ENCODE measurements around the gene MGA.
A peak's percentile ranks its signal among the peaks of the same experiment; 100 is the strongest.
"Not testable (repeated sequence)": the region's sequence is repeated elsewhere in the genome, so short reads cannot be mapped to it uniquely, and the experiment has no call there.

Gene MGA

DNA sequence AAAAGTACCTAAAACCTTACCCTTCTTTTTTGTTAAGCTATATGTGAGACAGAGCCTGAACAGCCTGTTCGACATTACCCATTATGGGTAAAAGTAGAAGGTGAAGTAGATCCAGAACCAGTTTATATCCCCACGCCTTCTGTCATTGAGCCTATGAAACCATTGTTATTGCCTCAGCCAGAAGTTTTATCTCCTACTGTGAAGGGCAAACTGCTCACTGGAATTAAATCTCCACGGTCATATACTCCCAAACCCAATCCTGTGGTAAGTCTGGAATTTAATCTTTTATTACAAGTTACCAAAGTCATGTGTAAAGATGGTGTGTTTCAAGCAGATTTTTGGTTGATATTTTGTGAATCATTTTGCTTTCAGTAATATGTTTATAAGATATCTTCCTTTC lies 66.9 kb downstream of the MGA start:
- DNase-seq: no peak

DNA sequence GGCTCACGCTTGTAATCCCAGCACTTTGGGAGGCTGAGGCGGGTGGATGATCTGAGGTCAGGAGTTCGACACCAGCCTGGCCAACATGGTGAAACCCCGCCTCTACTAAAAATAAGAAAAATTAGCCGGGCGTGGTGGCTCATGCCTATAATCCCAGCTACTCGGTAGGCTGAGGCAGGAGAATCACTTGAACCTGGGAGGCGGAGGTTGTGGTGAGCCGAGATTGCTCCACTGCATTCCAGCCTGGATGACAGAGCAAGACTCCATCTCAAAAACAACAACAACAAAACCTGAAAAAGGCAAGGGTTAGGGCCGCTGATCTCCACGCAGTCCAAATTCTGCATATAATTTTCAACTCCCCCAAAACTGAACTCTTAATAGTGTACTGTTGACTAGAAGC lies 67.9 kb downstream of the MGA start:
- not testable (repeated sequence) for DNase-seq

DNA sequence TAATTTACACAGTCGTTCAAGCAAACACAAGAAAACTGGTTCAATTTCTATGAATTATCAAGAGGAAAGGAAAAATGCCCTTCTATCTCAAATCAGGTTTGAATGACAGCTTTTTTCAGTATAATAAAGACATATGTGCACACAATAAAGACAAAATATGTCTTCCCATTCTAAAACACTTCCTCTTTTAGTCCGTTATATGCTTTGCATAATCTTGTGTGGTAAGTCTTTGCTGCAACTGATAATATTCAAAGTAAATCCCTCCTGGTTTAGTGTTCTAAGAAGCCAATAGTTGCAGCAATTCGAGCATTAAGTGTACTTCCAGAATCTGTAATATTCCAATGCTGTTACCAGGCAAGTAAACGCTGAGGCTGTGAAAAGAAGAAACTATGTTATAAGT lies 70.3 kb downstream of the MGA start:
- DNase-seq: no peak

DNA sequence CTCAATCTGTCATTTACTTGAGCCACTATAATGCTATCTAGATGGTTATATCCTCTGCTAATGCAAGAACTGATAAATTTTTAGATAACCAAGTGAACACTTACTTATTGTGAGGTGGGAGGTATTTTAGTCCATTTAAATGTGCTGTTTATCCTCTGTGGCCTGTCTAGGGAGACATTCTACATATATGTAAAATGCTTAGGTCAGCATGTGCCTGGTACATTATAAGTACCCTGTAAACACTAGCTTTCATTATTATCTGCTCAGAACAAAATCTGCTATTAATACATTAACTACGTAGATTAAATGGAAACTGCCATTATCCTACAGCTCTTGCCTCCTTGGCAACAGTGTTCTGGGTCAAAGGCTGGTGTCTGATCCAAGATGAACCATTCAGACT lies 72.3 kb downstream of the MGA start:
- no peak for DNase-seq

DNA sequence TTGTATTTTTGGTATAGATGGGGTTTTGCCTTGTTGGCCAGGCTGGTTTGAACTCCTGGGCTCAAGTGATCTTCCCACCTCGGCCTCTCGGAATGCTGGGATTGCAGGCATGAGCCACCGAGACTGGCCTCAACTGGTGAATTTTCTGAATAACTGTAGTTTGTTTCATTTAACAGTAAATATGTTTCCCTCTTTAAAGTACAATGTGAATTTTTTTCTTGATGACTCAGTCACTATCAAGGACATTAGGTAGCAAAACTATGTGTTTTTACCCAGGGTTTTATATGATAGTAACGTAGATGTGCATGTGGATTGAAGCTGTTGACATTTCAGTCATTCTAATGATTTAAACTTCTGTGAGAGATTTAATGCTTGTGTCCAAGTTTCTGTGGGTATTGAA lies 73.9 kb downstream of the MGA start:
- no peak for DNase-seq

DNA sequence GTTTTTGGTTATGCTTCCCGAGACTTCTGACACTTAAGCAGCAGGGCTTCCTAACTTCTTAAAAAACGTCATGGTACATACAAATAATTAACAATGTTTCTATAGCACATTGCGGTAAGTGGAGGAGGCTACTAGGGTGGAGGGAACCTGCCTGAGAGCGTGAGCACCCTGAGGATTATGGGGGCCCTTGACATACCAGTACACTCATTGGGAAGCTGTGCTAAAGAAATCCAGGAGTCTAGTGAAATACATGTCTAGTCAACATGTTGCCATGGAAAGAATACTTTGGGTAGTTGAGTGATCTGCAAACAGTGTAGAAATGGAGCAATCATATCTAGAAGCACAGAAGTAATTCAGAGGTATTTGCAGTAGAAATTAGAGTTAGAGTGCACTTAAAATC lies 74.8 kb downstream of the MGA start:
- DNase-seq: no peak

DNA sequence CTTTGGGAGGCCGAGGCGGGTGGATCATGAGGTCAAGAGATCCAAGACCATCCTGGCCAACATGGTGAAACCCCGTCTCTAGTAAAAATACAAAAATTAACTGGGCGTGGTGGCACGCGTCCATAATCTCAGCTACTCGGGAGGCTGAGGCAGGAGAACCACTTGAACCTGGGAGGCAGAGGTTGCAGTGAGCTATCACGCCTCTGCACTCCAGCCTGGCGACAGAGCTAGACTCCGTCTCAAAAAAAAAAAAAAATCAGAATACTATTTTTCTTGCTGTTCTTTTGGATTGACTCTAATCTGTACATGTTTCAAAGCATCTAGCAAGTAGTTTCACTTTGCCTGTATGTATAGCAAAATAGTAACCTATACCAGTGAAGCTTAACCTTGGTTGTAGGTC lies 75.3 kb downstream of the MGA start:
- DNase-seq: not testable (repeated sequence)

DNA sequence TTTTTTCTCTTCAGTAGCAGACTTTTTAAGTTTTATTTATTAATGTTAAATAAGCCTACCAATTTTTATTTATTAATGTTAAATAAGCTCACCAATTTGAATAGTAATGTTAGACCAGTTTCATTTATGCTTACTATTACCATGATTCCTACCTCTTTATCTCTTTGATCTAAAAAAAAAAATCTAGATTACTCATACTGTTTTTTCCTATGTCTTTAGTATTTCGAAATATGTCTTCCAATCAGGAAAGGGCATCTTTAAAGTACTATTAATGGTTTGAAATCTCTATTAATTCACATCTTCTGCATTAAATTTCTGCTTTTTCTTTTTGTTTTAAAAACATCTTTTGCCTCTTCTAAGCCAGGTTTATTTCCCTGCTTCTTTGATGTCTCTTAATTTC lies 86.6 kb downstream of the MGA start:
- DNase-seq: no peak

DNA sequence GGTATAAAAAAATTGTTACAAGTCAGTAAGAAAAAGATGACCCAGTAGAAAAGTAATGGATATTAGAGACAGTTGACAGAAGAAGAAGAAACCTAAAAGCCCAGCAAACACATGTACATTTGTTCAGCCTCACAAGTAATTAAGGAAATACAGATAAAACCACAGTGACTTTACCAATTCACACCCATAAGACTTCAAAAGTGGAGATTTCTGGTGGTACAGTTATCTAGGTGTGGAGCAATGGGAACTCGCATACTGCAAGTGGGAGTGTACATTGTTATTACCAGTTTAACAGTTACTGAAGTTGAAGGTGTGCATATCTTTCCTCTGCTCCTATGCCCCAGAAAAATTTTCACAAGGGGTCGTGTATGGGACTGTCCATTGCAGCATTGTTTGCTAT lies 96.0 kb downstream of the MGA start:
- DNase-seq: no peak

DNA sequence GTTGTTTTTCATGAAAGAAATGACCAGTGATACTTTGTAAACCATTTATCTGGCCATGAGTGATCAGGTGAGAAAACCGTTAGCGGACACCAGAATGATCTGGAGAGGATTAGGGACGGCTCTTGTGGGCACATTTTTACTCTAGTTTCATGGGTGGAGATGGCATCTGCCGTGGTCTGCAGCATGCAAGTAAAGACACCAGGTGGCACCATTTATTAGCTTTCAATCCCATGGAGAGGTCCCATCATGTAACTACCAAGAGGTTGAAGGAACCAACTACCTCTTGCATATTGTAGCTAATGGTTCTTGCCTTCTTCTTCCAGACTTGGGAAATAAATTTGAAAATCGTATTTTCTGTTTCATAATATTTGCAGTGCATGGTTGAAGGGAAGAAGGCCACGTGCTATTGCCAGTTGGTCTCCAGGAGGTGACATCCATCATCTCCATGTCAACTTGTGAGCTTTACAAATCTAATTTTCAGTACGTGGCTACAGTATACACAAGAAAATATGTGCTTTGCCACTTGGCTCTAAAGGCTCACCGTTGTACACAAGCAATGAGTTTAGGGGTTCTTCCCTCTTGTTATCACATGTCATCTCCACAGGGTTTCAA lies 112.6 kb downstream of the MGA start:
- DNase-seq: peak; percentile 56

DNA sequence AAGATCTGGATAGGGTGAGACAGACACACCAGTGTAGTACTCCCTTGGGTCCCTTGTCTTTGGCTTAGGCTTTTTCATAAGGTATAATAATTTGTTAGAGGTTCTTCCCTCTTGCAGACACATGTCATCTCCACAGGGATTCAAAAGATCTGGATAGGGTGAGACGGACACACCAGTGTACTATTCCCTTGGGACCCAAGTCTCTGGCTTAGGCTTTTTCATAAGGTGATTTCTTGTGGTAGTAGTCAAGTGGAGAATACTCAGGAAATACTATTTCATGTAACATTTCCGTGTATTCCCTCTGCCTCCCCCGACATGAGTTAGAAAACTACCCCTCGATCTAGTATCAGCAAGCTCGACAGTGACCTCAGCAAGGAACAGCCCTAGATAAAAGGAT lies 113.1 kb downstream of the MGA start:
- no peak for DNase-seq

DNA sequence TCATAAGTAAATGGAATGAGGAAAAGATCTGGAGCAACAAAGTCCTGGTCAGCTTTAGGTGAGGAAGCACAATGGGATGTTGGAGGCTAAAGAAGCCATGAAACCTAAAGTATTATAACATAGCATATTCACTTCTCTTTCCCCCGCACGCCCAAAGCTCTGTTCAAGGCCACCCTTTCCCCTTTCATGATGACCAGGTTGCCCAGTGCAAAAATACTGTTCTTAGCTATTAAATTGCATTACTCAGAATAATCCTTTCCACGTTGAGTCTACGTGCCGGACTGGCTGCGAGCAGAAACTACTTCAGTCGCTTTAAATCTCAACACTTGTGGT lies 113.5 kb downstream of the MGA start:
- DNase-seq: no peak

DNA sequence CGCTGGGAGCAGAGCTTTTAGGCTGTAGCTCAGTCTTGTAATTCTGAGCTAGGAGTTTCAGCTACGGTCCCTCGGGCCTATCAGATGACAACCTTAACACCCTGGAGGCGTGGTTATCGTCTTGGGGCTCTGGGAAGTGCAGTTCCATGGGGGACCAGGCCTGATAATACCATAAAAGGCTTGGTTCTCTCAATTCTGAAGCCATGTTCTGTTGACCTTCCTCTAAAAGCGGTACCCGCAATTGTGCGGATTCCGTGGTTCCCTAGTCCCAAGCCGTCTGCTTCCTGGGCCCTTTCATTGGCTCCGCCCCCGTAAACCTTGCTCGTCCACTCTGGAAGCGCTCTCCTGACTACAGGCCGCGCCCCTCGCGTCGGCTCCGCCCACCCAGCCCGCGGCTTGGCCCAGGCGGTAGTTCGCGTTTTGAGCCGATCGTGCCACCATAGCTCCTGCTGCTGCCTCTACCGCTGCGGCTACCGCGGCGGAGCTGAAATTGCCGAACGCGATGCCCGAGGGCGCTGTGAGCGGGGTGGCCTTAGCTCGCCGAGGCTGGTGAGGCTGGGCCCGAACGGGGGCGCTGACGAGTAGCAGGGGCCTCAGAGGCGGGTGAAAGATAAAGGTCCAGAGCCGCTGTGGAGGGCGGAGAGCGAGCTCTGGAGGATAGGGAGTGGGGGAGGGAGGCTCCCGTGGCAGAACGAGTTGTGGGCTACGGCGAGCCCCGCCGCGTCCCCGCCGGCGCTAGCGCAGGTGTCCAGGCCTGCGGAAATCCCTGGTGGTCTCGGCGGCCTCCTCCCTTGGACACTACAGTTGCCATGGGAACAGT lies 114.1 kb downstream of the MGA start, which contains the start of gene MAPKBP1:
Gene MAPKBP1, plus strand, starts transcription at position 423 of the 820 bp plus-strand sequence. CDS start 792 bp downstream, outside the sequence.
- peak; percentile 97 for DNase-seq

DNA sequence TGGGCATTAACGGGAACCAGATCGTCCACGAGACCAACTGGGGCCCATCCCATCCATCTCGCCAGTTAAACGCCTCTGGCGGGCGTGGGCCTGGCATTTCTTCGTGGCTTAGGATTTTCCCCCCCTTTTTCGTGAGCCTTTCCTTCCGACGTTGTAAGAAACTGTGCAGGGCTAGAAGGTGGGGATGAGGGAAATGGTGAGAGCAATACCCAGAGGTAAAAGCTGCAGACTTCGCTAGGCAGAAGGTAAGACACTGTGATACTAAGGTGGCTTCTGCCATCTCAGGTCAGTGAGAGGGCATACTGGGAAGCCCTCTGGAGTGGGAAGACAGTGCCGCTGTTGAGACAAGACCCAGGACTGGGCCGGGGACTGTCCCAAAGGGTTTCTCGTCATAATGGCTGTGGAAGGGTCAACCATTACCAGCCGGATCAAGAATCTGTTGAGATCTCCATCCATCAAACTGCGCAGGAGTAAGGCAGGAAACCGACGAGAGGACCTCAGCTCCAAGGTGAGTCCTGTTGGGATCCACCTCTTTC lies 114.7 kb downstream of the MGA start:
- DNase-seq: peak; percentile 42

DNA sequence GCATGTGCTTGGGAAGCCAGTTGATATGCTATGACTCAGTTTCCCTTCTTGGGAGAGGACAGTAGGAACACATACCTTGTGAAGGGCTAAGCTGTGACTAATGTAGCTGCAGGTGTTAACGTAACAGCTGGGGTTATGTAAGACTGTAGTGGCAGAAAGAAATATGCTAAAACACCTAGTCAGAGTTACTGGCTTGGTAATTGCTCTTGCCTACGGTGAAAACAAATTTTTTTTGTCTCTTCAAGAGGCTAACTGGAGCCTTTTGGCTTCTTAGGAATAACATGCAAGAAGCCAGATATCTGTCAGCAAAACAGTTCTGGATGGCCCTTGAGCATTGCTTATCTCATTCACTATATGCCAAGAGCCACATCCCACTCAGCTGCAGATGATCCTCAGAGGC lies 115.4 kb downstream of the MGA start:
- DNase-seq: no peak

DNA sequence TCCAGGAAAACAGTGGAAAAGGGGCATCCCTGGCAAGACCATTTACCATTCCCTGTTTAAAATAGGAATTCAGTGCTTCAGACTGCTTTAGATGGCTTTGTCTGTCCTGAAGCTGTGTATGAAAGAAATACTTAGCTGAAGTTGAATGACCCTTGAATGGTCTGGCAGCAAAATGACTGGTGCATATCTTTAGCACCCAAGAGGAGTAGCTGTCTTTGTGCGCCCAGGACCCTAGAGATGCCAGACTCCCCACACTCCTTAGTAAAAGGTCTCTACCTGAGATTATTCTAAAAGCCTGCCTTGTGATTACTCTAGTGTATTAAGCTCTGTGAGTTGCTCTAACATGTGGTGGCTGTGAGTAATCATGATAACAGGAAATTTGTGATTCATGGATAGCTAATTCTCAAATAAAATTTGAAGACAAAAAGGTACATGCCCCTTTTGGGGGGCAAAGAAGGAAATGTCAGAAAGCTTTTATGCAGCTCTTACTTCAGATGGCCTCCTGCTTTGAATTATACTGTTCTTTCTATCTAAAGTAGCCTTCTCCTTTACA lies 117.3 kb downstream of the MGA start:
- no peak for DNase-seq

DNA sequence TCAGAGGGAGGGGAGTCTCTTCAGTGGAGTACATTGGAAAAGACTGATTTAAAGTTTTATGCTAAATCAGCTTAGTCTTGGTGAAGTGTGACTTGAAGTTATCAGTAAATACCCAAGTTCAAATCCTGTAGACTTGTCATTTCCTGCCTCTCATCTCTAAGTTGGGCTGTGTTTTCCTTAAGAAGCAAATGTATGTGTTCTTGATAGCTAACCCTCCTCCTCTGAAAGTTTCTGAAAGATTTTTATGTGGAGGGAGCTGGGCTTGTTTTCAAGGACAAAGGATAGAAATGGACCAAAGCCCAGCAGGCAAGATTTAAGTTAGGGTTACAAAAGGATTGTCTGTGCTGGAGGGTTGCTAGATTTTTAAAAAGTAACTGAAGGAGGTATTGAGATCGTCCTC lies 118.3 kb downstream of the MGA start:
- no peak for DNase-seq

DNA sequence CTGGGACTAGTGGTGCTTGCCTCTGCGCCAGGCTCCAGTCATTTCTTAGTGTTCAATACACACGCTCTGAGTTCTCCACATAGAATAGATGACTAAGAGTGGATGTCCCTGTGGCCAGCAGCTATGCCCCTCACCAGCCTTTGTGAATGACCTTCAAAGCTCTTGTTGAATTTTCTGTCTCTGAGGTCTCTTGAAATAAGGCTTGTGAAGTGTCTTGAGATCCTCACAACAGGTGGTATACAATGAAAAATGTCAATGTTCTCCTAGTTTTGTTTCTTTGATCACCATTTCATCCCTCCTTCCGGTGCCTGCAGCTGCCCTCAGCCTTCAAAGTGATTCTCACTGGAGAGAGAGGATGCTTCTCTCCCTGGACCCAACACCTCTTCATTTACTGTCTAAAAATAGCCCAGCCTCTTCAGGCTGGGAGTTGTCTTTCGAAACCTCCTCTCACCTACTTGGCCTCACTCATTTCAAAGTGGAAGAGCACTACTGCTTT lies 119.5 kb downstream of the MGA start:
- no peak for DNase-seq

DNA sequence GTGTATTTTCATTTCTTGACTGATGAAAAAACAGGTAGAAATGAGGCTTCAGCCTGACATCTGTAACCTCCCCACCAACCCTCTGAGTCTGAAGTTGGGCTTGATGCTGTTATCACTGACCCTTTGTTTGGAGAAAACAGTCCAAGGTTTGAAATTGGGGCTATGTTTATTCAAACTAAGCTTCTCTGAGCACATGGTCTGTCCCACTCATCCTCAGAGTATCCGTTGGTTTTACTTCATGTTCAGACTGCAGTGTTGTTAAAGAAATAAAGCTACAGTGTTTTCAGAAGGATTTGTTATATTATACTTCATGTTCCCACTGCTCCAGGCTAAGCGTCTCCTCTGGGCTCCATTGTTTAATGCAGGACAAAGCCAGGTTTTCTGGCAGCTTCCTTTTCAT lies 120.1 kb downstream of the MGA start:
- no peak for DNase-seq

DNA sequence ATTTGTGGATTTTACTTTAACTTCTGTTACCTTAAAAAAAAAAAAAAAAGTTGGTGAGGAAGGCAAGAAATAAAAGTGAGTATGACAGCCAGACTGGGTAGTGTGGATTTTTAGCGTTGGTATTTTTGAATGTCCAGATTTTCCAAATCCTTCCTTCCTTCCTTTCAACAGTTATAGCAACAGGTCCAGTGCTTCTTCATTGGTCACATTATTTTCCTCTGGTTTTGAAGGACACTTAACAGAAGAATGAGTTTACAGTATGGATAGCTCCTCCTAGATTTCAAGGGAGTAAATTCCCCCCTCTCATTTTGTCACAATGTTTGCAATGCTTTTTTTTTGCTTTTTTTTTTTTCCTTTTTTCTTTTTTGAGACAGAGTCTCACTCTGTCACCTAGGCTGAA lies 120.5 kb downstream of the MGA start:
- DNase-seq: no peak

DNA sequence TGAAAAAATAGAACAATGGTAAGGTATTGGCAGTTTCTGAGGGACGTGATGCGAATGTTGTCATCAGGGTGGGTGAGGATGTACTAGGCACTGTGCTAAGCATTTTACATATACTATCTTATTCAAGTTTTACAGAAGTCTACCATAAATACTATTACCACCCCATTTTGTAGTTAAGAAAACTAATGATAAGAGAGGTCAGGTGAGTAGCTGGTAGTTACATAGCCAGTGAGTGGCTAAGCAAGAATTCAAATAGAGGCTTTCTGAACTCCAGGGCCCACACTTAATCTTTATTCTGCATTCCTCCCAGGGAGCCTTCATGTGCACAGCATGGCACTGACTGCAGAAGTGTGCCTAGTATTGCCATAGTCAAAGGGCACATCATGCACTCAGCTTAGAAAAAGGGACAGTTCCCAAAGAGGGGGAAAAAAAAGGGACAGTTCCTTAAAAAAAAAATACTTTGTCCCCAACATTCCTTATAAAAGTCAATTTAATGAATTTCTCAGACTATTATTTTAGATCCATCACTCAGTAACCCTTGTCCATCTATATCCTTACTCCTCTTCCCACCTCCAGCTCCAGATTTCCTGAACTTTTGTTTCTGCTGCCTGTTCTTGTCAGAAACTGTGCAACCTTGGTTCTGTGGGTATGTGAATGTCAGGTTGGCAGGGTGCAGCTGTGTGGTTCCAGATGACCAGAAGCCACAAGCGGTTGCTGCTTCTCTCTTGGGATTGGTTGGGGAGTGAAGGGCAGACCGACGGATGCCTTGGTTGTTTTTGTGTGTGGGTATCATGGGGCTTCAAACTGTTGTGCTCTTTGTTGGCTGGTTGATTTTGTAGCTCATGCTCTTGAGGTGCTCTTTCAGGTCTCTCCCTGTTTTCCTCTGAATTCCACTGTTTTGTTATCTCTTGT lies 122.4 kb downstream of the MGA start:
- no peak for DNase-seq

DNA sequence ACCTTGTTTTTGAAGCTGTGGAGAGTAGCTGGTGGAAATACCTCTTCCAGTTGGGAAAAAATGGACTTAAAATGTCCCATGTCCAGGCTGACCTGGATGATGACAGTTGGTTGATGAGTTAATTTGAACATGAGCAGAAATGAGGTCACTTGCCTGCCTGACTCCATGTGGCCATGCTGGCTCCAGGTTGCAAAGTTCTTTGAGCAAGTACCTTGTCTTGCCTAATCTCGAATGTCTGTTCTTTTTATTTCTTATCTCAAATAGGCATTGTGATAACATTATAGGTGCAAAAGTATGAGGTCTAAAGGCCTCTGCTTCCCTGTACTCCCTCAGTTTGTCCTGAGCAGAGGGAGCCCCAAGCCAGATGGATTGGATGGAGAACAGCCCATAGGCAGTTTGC lies 123.1 kb downstream of the MGA start:
- DNase-seq: no peak

DNA sequence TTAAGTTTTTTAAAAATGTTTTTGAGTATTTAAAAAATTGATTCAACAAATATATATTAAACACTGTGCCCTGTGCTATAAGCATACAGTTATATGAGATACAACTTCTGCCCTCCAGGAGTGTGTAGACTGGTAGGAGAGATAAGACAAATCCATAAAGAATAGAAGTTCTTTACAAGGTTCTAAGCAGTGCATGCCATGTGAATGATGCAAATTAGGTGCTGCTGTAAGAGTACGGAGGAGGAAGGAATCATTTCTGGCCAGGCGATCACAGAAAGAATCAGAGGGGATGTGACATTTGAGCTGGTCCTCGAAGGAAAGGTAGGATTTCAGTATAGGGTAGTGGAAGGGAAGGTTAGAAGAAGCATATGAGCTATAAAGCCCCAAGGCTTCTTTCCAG lies 128.1 kb downstream of the MGA start:
- no peak for DNase-seq
